HEK293T (cell line): ENCODE results near the gene WDR37.

Source experiments
- CTCF ChIA-PET: fragments of 350-600 bp; formaldehyde crosslinking; extraction: SDS; loops from one replicate; lab custom pipeline; 2021; ENCODE audit warnings: antibody characterized with exemption, inconsistent platforms; lab: Yijun Ruan, JAX
- POLR2A ChIA-PET: fragments of 350-600 bp; formaldehyde crosslinking; extraction: SDS; loops from one replicate; lab custom pipeline; 2020; ENCODE audit warnings: antibody characterized with exemption, inconsistent platforms; lab: Yijun Ruan, JAX
- DNase-seq: peaks from one replicate; pipeline ENCODE4 v3.0.0; 2012; ENCODE audit warnings: mixed read lengths; ENCODE audit errors: extremely low spot score
- ARNT ChIP-seq: fragments of 450-650 bp; IDR thresholded peaks from 2 replicates; pipeline ENCODE4 v1.6.1; 2017; ENCODE audit warnings: mild to moderate bottlenecking
- BHLHE40 ChIP-seq: fragments of 450-650 bp; IDR thresholded peaks from 2 replicates; pipeline ENCODE4 v1.6.1; 2016; ENCODE audit warnings: mild to moderate bottlenecking, moderate library complexity, borderline replicate concordance
- CTBP1 ChIP-seq: fragments of 450-650 bp; IDR thresholded peaks from 2 replicates; pipeline ENCODE4 v1.6.1; 2016; ENCODE audit warnings: borderline replicate concordance
- ELF4 ChIP-seq: fragments of 450-650 bp; IDR thresholded peaks from 2 replicates; pipeline ENCODE4 v1.6.1; 2017; ENCODE audit warnings: antibody characterized with exemption
- FOXA1 ChIP-seq: fragments of 450-650 bp; IDR thresholded peaks from 2 replicates; pipeline ENCODE4 v1.6.1; 2016; ENCODE audit warnings: mild to moderate bottlenecking
- FOXK2 ChIP-seq: fragments of 450-650 bp; IDR thresholded peaks from 2 replicates; pipeline ENCODE4 v1.6.1; 2016; ENCODE audit warnings: mild to moderate bottlenecking
- FOXM1 ChIP-seq: fragments of 450-650 bp; IDR thresholded peaks from 2 replicates; pipeline ENCODE4 v1.6.1; 2017; ENCODE audit warnings: mild to moderate bottlenecking, borderline replicate concordance
- HDGF ChIP-seq: fragments of 450-650 bp; IDR thresholded peaks from 2 replicates; pipeline ENCODE4 v1.6.1; 2017; ENCODE audit warnings: antibody characterized with exemption, borderline replicate concordance
- L3MBTL2 ChIP-seq: fragments of 450-650 bp; conservative IDR thresholded peaks from 2 replicates; pipeline ENCODE4 v1.6.1; 2016; ENCODE audit warnings: mild to moderate bottlenecking
- LEF1 ChIP-seq: fragments of 450-650 bp; IDR thresholded peaks from 2 replicates; pipeline ENCODE4 v1.6.1; 2017; ENCODE audit warnings: mild to moderate bottlenecking, borderline replicate concordance
- NFRKB ChIP-seq: fragments of 450-650 bp; IDR thresholded peaks from 2 replicates; pipeline ENCODE4 v1.6.1; 2016; ENCODE audit warnings: mild to moderate bottlenecking, moderate library complexity
- SP1 ChIP-seq: fragments of 450-650 bp; IDR thresholded peaks from 2 replicates; pipeline ENCODE4 v1.6.1; 2017
- SUZ12 ChIP-seq: fragments of 450-650 bp; IDR thresholded peaks from 2 replicates; pipeline ENCODE4 v1.6.1; 2016; ENCODE audit warnings: mild to moderate bottlenecking
- TARDBP ChIP-seq: fragments of 450-650 bp; IDR thresholded peaks from 2 replicates; pipeline ENCODE4 v1.6.1; 2016
- ZNF384 ChIP-seq: fragments of 450-650 bp; IDR thresholded peaks from 2 replicates; pipeline ENCODE4 v1.6.1; 2016
- TF ChIP-seq, protein P1 (sequence below): fragments of 450-650 bp; IDR thresholded peaks from 2 replicates; pipeline ENCODE4 v1.6.1; 2016

WDR37 gene

GRCh38 chr10:1169981-1170866 lies 114.0 kb downstream of the WDR37 start:
- ChIA-PET POLR2A (no interaction called here), CTCF (interaction anchor here (0.5 kb wide), 1 partner anchor 109 kb away, joined by 3 read pairs; no protein-coding TSS in a partner anchor)
- TF ChIP-seq HDGF (no peak), SUZ12 (no peak), FOXM1 (no peak), SP1 (no peak), ARNT (no peak), LEF1 (no peak), FOXA1 (no peak), FOXK2 (no peak), TARDBP (no peak), ELF4 (no peak), ZNF384 (no peak), CTBP1 (no peak)
- TF ChIP-seq, protein P1, sequence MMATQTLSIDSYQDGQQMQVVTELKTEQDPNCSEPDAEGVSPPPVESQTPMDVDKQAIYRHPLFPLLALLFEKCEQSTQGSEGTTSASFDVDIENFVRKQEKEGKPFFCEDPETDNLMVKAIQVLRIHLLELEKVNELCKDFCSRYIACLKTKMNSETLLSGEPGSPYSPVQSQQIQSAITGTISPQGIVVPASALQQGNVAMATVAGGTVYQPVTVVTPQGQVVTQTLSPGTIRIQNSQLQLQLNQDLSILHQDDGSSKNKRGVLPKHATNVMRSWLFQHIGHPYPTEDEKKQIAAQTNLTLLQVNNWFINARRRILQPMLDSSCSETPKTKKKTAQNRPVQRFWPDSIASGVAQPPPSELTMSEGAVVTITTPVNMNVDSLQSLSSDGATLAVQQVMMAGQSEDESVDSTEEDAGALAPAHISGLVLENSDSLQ: no peak
- no peak for DNase-seq

DNA sequence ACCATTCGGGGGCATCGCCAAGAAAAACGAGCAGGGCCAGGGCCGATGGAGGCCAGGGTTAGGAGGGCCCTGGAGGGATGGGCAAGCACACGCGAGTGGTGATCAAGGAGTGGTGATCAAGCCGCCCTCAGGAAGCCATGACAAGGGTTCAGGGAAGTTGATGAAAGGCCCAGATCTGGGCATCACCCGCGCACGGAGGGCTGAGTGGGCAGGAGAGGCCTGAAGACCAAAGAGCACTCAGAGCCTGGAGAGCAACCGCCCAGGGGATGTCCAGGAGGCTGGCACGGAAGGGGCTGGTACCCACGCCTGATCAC lies 114.6 kb downstream of the WDR37 start:
- POLR2A ChIA-PET: no interaction called here
- CTCF ChIA-PET: interaction anchor here (0.5 kb wide), 1 partner anchor 109 kb away, joined by 3 read pairs; no protein-coding TSS in a partner anchor
- DNase-seq: no peak

GRCh38 chr10:1171182-1171581 lies 115.0 kb downstream of the WDR37 start:
- no peak for TF ChIP-seq NFRKB
- TF ChIP-seq, protein P1: no peak
- TF ChIP-seq TARDBP: no peak
- TF ChIP-seq FOXM1: no peak
- no peak for TF ChIP-seq BHLHE40
- no peak for TF ChIP-seq ZNF384
- TF ChIP-seq L3MBTL2: no peak
- no peak for TF ChIP-seq ELF4
- TF ChIP-seq FOXA1: no peak
- TF ChIP-seq HDGF: no peak
- CTCF ChIA-PET: no interaction called here
- POLR2A ChIA-PET: no interaction called here
- no peak for DNase-seq

More for the DNA sequence above, 114.6 kb downstream of the WDR37 start:
- no peak for TF ChIP-seq SP1
- TF ChIP-seq CTBP1: no peak

- CTCF ChIA-PET: no interaction called here
- POLR2A ChIA-PET: no interaction called here
- TF ChIP-seq HDGF (no peak), LEF1 (no peak), BHLHE40 (no peak), CTBP1 (no peak), FOXK2 (no peak), ZNF384 (no peak), SUZ12 (no peak), FOXA1 (no peak), L3MBTL2 (no peak), ELF4 (no peak), ARNT (no peak), NFRKB (no peak), TARDBP (no peak), FOXM1 (no peak), SP1 (no peak)
- TF ChIP-seq, protein P1: no peak
- DNase-seq: no peak
These were observed 115.4 kb downstream of the WDR37 start for GRCh38 chr10:1171586-1171985.

GRCh38 chr10:1172256-1172984 lies 116.2 kb downstream of the WDR37 start:
- DNase-seq: no peak
- POLR2A ChIA-PET: no interaction called here
- CTCF ChIA-PET: no interaction called here
- no peak for TF ChIP-seq ELF4

GRCh38 chr10:1173091-1173490 lies 116.9 kb downstream of the WDR37 start:
- TF ChIP-seq NFRKB (no peak), ZNF384 (no peak), LEF1 (no peak), SP1 (no peak), ARNT (no peak), L3MBTL2 (no peak), FOXA1 (no peak), FOXK2 (no peak), CTBP1 (no peak)
- no peak for DNase-seq
- CTCF ChIA-PET: no interaction called here
- POLR2A ChIA-PET: no interaction called here
